Activated CD4-positive, alpha-beta memory T cell treated with anti-CD3 and anti-CD28 coated beads for 36 hours (primary cell): Measurements from ENCODE around the gene RPP38. TPM values are rescaled to one million over a fixed set of nuclear protein-coding genes. Genes with fewer than 3 reads are reported as not detected.
A peak's percentile ranks its signal among the peaks of the same experiment; 100 is the strongest.

ENCODE experiments used
- CTCF ChIA-PET: fragments of 350-600 bp; sonication (Branson Sonifier 250); formaldehyde crosslinking; loops from one replicate; lab custom pipeline; 2021; ENCODE audit warnings: antibody characterized with exemption, inconsistent platforms; lab: Charles Lee
- POLR2A ChIA-PET: fragments of 350-600 bp; sonication (Branson Sonifier 250); formaldehyde crosslinking; loops from one replicate; lab custom pipeline; 2021; ENCODE audit warnings: antibody characterized with exemption; lab: Charles Lee
- DNase-seq: peaks from one replicate; pipeline ENCODE4 v3.0.0-alpha.2; 2020
- H3K27ac Mint-ChIP-seq: one replicate; pipeline ENCODE4 v1.8.0; 2021; ENCODE audit warnings: mixed read lengths
- H3K27me3 Mint-ChIP-seq: one replicate; pipeline ENCODE4 v1.8.0; 2021; ENCODE audit warnings: mixed read lengths
- H3K36me3 Mint-ChIP-seq: one replicate; pipeline ENCODE4 v1.8.0; 2021; ENCODE audit warnings: mixed read lengths
- H3K4me1 Mint-ChIP-seq: one replicate; pipeline ENCODE4 v1.8.0; 2021; ENCODE audit warnings: low read depth, mixed read lengths
- H3K4me3 Mint-ChIP-seq: one replicate; pipeline ENCODE4 v1.8.0; 2021; ENCODE audit warnings: mild to moderate bottlenecking, mixed read lengths
- H3K9me3 Mint-ChIP-seq: one replicate; pipeline ENCODE4 v1.8.0; 2021; ENCODE audit warnings: mixed read lengths
- intact Hi-C: fragments of 100-400 bp; cut with micrococcal nuclease; formaldehyde crosslinking; loops from one replicate; pipeline ENCODE4 v1.15.1; 2023
- total RNA-seq, 2 experiments: library from RNA; stranded (reverse); gene quantifications; one replicate each; pipeline ENCODE4 v1.2.3, GENCODE V29; 2021

The RPP38 gene, protein sequence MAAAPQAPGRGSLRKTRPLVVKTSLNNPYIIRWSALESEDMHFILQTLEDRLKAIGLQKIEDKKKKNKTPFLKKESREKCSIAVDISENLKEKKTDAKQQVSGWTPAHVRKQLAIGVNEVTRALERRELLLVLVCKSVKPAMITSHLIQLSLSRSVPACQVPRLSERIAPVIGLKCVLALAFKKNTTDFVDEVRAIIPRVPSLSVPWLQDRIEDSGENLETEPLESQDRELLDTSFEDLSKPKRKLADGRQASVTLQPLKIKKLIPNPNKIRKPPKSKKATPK
- 10 to 100 TPM; 18.3 to 19.2 TPM for total RNA-seq

DNA sequence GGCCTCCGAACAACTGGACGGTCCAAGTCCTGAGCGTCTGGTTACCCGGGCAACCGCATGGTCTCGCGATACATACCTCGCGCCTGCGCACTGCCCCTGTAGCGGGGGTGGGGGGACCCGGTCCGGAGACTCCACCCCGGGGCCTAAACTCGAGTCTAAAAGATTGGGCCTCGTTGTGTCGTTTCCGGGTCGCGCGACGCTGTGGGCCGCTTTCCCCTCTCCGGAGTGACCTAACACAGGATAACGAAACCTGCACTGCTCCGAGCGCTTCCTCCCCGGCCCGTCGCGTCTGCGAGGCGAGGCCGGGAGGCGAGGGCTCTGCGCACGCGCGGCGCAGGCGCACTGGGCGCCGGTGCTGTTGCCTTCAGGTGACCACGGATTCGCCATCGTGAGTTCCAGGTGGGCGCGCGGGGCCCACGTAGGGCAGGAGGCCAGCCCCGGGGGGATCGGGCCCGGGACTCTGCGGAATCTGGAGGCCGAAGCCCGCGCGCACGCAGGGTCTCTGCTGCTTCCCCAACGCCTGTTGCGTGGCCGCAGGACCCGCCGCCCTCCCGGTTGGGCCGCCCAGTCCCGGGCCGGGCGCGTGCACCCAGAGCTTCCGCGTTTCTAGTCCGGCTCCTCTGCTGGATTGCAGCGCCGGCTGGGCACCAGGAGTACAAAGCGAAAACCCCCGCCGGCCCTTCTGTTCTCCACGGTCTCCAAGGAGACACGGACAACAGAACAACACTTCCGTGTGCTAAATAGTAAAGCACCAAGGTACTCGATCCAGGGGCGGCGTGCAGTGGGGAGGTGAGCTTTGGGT lies at the start of gene RPP38:
RPP38 (plus strand) TSS at position 345 of the 802 bp plus-strand sequence. CDS start 5,960 bp downstream, outside the sequence.
- peak; percentile 97 for DNase-seq
- Mint-ChIP-seq H3K27ac (peak within 1 kb of the TSS; percentile 94), H3K4me3 (peak within 1 kb of the TSS; percentile 94), H3K9me3 (no peaks in the 10 kb centered on the region), H3K4me1 (peaks cover 29% of the 10 kb centered on the region), H3K36me3 (peaks cover 18% of the 10 kb centered on the region), H3K27me3 (no peaks in the 10 kb centered on the region)
- intact Hi-C loops: loop anchor here (1.0 to 10.0 kb wide), 7 partner anchors 26 to 592 kb away; partner anchors contain the start of genes DCLRE1C, MEIG1 and SUV39H2
- ChIA-PET CTCF (interaction anchor here (0.9 to 1.0 kb wide), 2 partner anchors 9 to 17 kb away, joined by 3 read pairs; no protein-coding TSS in a partner anchor), POLR2A (interaction anchor here (0.6 to 1.3 kb wide), 3 partner anchors 11 to 30 kb away, joined by 4 to 10 read pairs (median 5); no protein-coding TSS in a partner anchor)

- Mint-ChIP-seq H3K27me3 (no peaks in the 10 kb centered on the region), H3K36me3 (no peaks in the 10 kb centered on the region), H3K27ac (no peak overlapping the region), H3K4me1 (peaks cover 10% of the 10 kb centered on the region), H3K9me3 (no peaks in the 10 kb centered on the region), H3K4me3 (no peak overlapping the region)
- intact Hi-C loops: no loop called here
- POLR2A ChIA-PET: no interaction called here
- DNase-seq: no peak
- CTCF ChIA-PET: interaction anchor here (0.7 kb wide), 1 partner anchor 77 kb away, joined by 3 read pairs; no protein-coding TSS in a partner anchor
Observed at GRCh38 chr10:15049533-15049932, 47.6 kb upstream of the RPP38 start.

GRCh38 chr10:15052121-15052520 lies 45.0 kb upstream of the RPP38 start:
- intact Hi-C loops: no loop called here
- Mint-ChIP-seq H3K27me3 (peaks cover 1% of the 10 kb centered on the region), H3K4me3 (no peak overlapping the region), H3K4me1 (no peaks in the 10 kb centered on the region), H3K27ac (no peak overlapping the region), H3K9me3 (no peaks in the 10 kb centered on the region), H3K36me3 (no peaks in the 10 kb centered on the region)
- CTCF ChIA-PET: no interaction called here
- no peak for DNase-seq
- POLR2A ChIA-PET: no interaction called here

DNA sequence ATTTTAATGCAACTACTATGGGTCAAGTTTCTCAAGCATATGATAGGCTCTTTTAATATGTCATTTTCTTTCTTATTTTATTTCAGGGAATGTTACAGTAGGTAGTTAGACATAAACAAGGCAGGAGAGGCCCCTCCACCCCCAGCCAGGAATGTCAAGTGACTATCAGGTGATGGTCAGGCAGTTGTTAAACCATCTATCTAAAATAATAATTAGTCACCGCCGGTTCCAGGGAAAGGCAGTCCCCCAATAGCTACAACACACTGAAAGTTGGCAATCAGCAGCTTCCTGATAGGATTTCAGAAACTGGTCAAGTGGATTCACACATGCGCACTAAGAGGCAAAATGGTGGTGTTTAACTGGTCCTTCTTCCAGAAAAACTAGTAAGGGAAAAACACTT lies 44.1 kb upstream of the RPP38 start:
- H3K4me1 Mint-ChIP-seq: no peaks in the 10 kb centered on the region
- ChIA-PET POLR2A (no interaction called here), CTCF (no interaction called here)
- H3K4me3 Mint-ChIP-seq: no peak overlapping the region
- intact Hi-C loops: no loop called here
- DNase-seq: no peak
- H3K9me3 Mint-ChIP-seq: no peaks in the 10 kb centered on the region
- H3K36me3 Mint-ChIP-seq: no peaks in the 10 kb centered on the region
- peaks cover 1% of the 10 kb centered on the region for H3K27me3 Mint-ChIP-seq
- H3K27ac Mint-ChIP-seq: no peak overlapping the region

DNA sequence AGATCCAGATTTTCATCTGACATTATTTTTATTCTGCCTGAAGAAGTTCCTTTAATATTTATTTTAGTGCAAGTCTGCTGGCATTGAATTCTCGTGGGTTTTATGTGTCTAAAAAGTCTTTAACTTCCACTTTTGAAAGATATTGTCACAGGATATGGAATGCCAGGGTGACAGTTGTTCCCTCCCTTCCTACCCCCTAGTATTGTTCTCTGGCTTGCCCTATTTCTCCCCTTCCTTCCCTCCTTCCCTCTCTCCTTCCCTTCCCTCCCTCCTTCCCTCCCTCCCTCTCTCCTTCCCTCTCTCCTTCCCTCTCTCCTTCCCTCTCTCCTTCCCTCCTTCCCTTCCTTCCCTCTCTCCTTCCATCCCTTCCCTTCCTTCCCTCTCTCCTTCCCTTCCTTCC lies 38.5 kb upstream of the RPP38 start:
- no peak for DNase-seq
- intact Hi-C loops: no loop called here
- ChIA-PET CTCF (no interaction called here), POLR2A (no interaction called here)
- H3K4me1 Mint-ChIP-seq: no peaks in the 10 kb centered on the region
- peaks cover 20% of the 10 kb centered on the region for H3K9me3 Mint-ChIP-seq
- no peak overlapping the region for H3K27ac Mint-ChIP-seq
- H3K4me3 Mint-ChIP-seq: no peak overlapping the region
- peaks cover 15% of the 10 kb centered on the region for H3K27me3 Mint-ChIP-seq
- H3K36me3 Mint-ChIP-seq: peaks cover 8% of the 10 kb centered on the region

GRCh38 chr10:15059914-15060313 lies 37.2 kb upstream of the RPP38 start:
- Mint-ChIP-seq H3K27me3 (peaks cover 17% of the 10 kb centered on the region), H3K36me3 (peaks cover 8% of the 10 kb centered on the region), H3K27ac (no peak overlapping the region), H3K4me3 (no peak overlapping the region), H3K4me1 (no peaks in the 10 kb centered on the region), H3K9me3 (peaks cover 20% of the 10 kb centered on the region)
- CTCF ChIA-PET: no interaction called here
- POLR2A ChIA-PET: no interaction called here
- DNase-seq: no peak
- intact Hi-C loops: no loop called here

- no peaks in the 10 kb centered on the region for H3K4me1 Mint-ChIP-seq
Observed at GRCh38 chr10:15060638-15061037, 36.5 kb upstream of the RPP38 start.

DNA sequence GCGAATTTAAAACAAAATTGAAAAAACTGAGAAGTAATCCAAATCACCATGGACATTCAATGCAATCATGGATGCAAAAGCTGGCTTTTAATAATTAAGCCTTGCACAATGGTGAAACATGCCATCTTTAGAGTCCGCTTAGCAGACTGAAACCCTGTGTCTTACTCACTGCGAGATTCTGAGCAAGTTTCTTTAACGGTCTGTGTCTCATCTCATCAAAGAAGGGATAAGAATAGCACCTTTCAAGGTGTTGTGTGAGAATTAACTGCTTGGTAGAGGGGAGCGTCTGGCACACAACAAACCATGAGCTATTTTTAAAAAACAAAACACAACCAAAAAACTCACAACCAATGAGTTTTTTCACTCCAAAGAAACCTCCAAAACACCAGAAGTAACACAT lies 30.0 kb upstream of the RPP38 start:
- ChIA-PET POLR2A (no interaction called here), CTCF (no interaction called here)
- no peaks in the 10 kb centered on the region for H3K4me1 Mint-ChIP-seq
- no peaks in the 10 kb centered on the region for H3K36me3 Mint-ChIP-seq
- no peak for DNase-seq
- H3K27me3 Mint-ChIP-seq: peaks cover 3% of the 10 kb centered on the region
- no peak overlapping the region for H3K27ac Mint-ChIP-seq
- intact Hi-C loops: no loop called here
- no peaks in the 10 kb centered on the region for H3K9me3 Mint-ChIP-seq
- no peak overlapping the region for H3K4me3 Mint-ChIP-seq

More at GRCh38 chr10:15060638-15061037, 36.5 kb upstream of the RPP38 start:
- intact Hi-C loops: no loop called here
- H3K27ac Mint-ChIP-seq: no peak overlapping the region
- DNase-seq: no peak
- ChIA-PET POLR2A (interaction anchor here (0.7 kb wide), 1 partner anchor 77 kb away, joined by 3 read pairs; no protein-coding TSS in a partner anchor), CTCF (no interaction called here)
- no peak overlapping the region for H3K4me3 Mint-ChIP-seq
- peaks cover 16% of the 10 kb centered on the region for H3K27me3 Mint-ChIP-seq
- peaks cover 8% of the 10 kb centered on the region for H3K36me3 Mint-ChIP-seq
- peaks cover 20% of the 10 kb centered on the region for H3K9me3 Mint-ChIP-seq

DNA sequence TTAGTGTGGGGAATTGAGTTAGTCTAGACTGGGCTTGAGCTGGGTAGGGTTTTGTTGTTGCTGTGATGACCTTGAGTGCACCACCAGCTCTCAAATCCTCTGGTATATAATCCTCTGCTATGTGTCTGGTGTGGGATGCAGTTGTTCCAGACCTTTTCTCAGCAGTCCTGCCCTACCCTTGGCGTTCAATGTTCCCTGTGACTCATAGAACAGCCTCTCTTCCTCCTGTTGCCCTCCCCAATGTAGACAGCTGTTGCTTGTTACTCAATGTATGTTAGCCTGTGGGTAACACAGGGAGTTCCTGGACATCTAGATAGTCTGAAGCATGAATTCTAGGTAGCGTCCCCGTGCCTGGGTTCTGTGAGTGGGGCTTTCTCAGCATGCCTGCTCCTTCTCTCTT lies 28.4 kb upstream of the RPP38 start:
- intact Hi-C loops: no loop called here
- ChIA-PET CTCF (no interaction called here), POLR2A (no interaction called here)
- Mint-ChIP-seq H3K27ac (no peak overlapping the region), H3K36me3 (no peaks in the 10 kb centered on the region), H3K4me3 (no peak overlapping the region), H3K27me3 (peaks cover 3% of the 10 kb centered on the region), H3K4me1 (no peaks in the 10 kb centered on the region), H3K9me3 (no peaks in the 10 kb centered on the region)
- no peak for DNase-seq

DNA sequence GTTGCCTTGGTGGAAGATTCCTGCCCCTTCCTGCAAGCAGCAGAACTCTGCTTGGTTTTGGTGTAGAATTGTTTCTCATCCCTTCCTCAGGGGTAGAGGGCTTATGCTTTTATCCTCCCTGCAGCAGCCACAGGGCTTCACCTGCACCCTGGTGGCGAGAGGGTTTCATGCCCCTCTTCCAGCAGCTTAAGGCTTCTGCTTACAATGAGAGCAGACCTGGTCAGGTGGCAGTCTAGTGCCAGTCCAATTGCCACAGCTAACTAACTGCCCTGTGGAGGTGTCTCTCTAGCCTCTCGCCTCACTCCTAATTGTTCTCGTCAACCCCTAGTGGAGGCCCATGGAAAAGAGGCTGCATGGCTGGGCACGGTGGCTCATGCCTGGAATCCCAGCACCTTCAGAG lies 27.9 kb upstream of the RPP38 start:
- no peak overlapping the region for H3K27ac Mint-ChIP-seq
- H3K4me3 Mint-ChIP-seq: no peak overlapping the region
- ChIA-PET CTCF (no interaction called here), POLR2A (no interaction called here)
- no peaks in the 10 kb centered on the region for H3K9me3 Mint-ChIP-seq
- no peaks in the 10 kb centered on the region for H3K4me1 Mint-ChIP-seq
- peaks cover 1% of the 10 kb centered on the region for H3K27me3 Mint-ChIP-seq
- no peak for DNase-seq
- no peaks in the 10 kb centered on the region for H3K36me3 Mint-ChIP-seq
- intact Hi-C loops: no loop called here

DNA sequence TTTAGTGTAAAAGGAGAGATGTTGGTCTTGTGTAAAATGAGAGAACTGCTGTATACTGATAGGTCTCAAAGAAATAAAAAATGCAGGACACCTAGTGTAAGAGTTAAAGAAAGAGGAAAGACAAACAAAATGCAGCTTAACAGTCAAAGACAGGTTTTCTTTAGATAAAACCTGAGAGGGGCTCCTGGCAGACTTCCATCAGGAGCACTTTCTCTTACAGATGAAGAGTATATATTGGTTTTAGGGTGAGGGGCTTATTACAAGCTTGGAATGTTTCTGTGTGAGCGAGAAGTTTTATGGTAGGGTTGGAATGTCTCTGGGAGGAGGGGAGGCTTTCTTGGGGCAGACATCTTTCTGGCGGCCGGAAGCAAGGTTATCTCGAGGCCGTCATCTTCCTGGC lies 24.8 kb upstream of the RPP38 start:
- Mint-ChIP-seq H3K4me3 (no peak overlapping the region), H3K36me3 (no peaks in the 10 kb centered on the region), H3K9me3 (no peaks in the 10 kb centered on the region), H3K27ac (no peak overlapping the region), H3K27me3 (no peaks in the 10 kb centered on the region), H3K4me1 (no peaks in the 10 kb centered on the region)
- ChIA-PET POLR2A (no interaction called here), CTCF (no interaction called here)
- intact Hi-C loops: no loop called here
- no peak for DNase-seq

- ChIA-PET CTCF (no interaction called here), POLR2A (no interaction called here)
- Mint-ChIP-seq H3K27ac (no peak overlapping the region), H3K4me3 (no peak overlapping the region), H3K36me3 (no peaks in the 10 kb centered on the region), H3K4me1 (no peaks in the 10 kb centered on the region), H3K27me3 (no peaks in the 10 kb centered on the region), H3K9me3 (no peaks in the 10 kb centered on the region)
- no peak for DNase-seq
- intact Hi-C loops: no loop called here
Observed at GRCh38 chr10:15075421-15075820, 21.7 kb upstream of the RPP38 start.
